GM12801 (cell line): Measurements from ENCODE around the gene COL3A1.

Experiments
- TF ChIP-seq, protein P1 (sequence below): IDR thresholded peaks from one replicate; pipeline ENCODE4 v1.5.1; 2011; ENCODE audit warnings: control low read depth; ENCODE audit not compliant: insufficient read length; ENCODE audit errors: extremely low read depth

The COL3A1 gene

DNA sequence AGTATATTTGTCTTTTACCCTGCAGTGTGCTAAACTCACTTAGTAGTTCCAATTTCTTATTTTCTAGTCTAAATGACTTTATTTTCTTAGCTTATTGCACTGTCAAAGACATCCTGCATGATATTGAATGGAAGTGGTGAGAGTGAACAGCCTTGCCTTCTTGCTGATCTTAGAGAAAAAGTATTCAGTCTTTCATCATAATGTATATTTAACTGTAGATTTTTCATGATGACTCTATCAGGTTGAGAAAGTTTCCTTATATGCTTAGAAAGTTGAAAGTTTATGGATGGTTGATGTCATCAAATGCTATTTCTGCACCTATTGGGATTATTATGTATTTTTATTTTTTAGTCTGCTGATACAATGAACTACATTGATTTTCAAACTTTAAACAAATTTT, 21.3 kb upstream of the COL3A1 start:
- TF ChIP-seq, protein P1, sequence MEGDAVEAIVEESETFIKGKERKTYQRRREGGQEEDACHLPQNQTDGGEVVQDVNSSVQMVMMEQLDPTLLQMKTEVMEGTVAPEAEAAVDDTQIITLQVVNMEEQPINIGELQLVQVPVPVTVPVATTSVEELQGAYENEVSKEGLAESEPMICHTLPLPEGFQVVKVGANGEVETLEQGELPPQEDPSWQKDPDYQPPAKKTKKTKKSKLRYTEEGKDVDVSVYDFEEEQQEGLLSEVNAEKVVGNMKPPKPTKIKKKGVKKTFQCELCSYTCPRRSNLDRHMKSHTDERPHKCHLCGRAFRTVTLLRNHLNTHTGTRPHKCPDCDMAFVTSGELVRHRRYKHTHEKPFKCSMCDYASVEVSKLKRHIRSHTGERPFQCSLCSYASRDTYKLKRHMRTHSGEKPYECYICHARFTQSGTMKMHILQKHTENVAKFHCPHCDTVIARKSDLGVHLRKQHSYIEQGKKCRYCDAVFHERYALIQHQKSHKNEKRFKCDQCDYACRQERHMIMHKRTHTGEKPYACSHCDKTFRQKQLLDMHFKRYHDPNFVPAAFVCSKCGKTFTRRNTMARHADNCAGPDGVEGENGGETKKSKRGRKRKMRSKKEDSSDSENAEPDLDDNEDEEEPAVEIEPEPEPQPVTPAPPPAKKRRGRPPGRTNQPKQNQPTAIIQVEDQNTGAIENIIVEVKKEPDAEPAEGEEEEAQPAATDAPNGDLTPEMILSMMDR: no peak

DNA sequence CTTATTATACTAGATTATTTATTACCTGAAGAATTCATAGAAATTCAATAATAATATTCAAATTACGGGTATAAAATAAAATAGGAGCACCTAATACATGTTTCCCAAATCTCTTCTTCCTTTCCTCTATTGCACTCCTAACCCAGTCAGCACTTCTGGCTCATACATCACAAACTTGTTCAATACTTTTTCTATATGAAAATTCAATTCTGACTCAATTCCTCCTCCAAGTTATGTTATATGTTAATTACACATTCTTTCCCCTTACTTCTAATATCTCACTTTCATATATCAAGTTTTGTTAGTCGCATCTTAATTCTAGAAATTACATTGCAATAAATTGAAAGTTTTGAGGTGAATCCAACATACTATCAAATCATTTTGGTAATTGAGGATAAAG, 17.9 kb upstream of the COL3A1 start:
- TF ChIP-seq, protein P1: no peak

DNA sequence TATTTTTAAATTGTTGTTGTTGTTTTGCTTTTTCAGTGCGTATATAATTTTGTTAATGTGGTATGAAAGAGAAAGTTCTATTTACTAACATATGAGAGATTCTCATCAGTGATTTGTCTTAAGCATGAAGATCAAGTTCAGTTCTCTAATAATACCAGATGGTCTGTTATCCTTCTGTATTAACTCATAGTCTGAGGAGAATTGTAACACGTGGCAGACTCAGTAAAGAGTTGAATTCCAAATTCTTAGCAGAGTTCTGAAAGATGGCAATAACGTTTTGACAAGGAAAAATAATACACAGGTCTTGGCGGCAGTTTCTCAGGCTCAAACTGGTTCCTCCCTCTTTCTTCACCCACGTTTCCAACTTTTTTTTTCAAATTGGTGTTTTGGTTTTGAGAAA, 17.2 kb upstream of the COL3A1 start:
- TF ChIP-seq, protein P1: no peak

DNA sequence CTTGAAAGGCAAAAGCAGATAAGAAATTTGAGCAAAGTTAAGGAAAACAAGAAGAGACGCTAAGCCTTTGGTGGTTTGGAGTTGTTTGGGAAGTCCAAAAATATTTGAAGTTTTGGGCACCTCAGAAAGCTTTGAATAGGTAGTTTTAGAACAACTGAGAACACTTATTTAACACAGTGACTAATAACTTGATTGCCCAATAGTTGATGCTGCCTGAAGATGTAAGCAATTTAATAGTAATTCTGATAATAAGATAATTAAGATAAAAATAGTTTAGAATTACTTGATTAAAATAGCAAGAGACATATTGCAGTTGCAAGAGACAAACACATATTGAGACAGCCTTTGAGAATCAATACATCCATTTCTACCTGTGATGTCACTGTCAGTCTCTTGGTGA, 16.5 kb upstream of the COL3A1 start:
- TF ChIP-seq, protein P1: no peak

DNA sequence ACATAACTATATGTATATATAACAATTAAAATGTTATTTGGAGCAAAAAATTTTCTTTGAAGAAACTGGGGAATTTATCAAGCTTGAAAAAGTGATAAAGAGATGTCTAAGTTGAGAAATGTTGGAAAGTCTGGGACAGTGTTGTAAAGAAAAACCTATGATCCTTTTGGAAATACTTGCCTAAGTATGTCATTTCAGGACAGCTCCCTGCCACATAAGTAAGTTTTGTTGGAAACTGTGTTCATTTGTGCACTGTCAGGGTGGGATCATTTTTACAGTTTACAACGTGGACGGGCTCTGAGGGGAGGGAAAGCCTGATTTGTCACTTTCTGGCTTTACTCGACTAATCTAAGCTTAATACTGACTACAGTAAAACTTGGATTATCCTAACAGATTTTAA, 10.4 kb upstream of the COL3A1 start:
- TF ChIP-seq, protein P1: no peak

DNA sequence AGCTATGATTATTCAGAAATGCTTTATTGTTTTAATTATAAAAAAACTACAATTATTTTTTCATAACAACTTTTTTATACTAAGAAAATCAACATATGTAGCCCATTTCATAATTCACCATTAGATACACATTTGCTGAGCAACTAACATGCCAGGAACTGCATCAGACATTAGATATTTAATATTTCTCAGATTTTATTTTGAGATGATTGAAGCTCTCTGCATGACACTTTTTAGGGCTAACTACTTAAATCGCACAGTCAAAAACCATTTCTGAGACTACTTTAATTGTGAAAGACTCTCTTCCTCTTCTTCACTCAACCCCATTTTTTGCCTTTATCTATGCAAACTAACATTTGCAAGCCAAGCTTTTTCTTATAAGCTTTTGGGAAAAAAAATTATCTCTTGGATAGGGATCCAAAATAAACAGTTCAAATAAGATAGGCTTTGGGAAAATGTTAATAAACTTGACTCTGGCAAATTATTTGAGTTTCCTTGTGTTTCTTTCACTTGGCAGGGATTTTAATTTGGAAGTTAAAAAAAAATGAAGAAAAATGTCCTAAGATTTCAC, 9.1 kb upstream of the COL3A1 start:
- TF ChIP-seq, protein P1: no peak

DNA sequence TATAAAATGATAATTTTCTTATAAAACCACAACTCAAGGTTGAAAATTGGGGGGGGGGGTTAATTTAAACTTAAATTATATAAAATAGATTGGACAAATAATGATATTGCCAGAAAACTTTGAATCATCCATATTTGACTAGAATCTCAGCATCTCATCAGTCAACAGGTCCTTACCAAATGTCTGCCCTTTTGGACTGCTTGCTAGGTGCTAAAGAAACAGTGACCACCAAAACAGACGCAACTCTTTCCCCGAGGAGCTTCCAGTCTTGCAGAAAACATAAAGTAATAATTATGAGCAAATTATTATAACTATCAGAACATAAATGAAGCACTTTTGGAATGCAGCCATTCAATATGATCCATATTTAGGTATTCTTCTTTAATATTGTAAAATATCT, 8.6 kb upstream of the COL3A1 start:
- TF ChIP-seq, protein P1: no peak
